PC-3 (cell line): Measurements from ENCODE around the gene TEAD1. TPM values are rescaled to one million over a fixed set of nuclear protein-coding genes. Genes with fewer than 3 reads are reported as not detected.

Experiments used
- ATAC-seq: fragments of 200-7000 bp; cut with Tn5 transposase; 2 replicates; pipeline ENCODE4 v1.9.1; 2020; ENCODE audit warnings: mild to moderate bottlenecking, moderate library complexity
- BruUV-seq: library from RNA; stranded (reverse); fragments of 400-500 nt; replicated peaks from 2 replicates; lab custom pipeline; 2021; lab: Mats Ljungman, UMichigan
- CTCF ChIA-PET: fragments of 300-600 bp; sonication (Branson Sonifier 250); formaldehyde crosslinking; loops from one replicate; lab custom pipeline; 2022; ENCODE audit warnings: antibody characterized with exemption; lab: Charles Lee
- POLR2A ChIA-PET: fragments of 300-600 bp; sonication (Branson Sonifier 250); formaldehyde crosslinking; loops from one replicate; lab custom pipeline; 2022; ENCODE audit warnings: antibody characterized with exemption; ENCODE audit not compliant: unreplicated experiment; lab: Charles Lee
- DNase-seq: peaks from one replicate; pipeline ENCODE4 v3.0.0-alpha.2; 2015
- H2AFZ ChIP-seq: fragments of 300-600 bp; sonication (generic); 2 replicates; pipeline ENCODE4 v1.6.0; 2016; ENCODE audit warnings: antibody characterized with exemption, low read length
- H3F3A ChIP-seq: fragments of 300-600 bp; sonication (generic); one replicate; pipeline ENCODE4 v1.6.0; 2017; ENCODE audit warnings: antibody characterized with exemption, low read length, control low read depth, mild to moderate bottlenecking; ENCODE audit not compliant: unreplicated experiment
- H3K27ac ChIP-seq: fragments of 300-600 bp; sonication (generic); 2 replicates; pipeline ENCODE4 v1.5.1; 2016; ENCODE audit warnings: mild to moderate bottlenecking, low read length
- H3K27me3 ChIP-seq: fragments of 300-600 bp; sonication (generic); 2 replicates; pipeline ENCODE4 v1.6.1; 2016; ENCODE audit warnings: low read length, mixed read lengths
- H3K36me3 ChIP-seq: fragments of 300-600 bp; sonication (generic); 2 replicates; pipeline ENCODE4 v1.6.1; 2016; ENCODE audit warnings: low read depth, mixed run types, low read length, mixed read lengths
- H3K4me1 ChIP-seq: fragments of 300-600 bp; sonication (generic); 2 replicates; pipeline ENCODE4 v1.5.1; 2016; ENCODE audit warnings: low read length; ENCODE audit not compliant: insufficient read depth
- H3K4me2 ChIP-seq: fragments of 300-600 bp; sonication (generic); 2 replicates; pipeline ENCODE4 v1.6.0; 2016; ENCODE audit warnings: low read length
- H3K4me3 ChIP-seq: fragments of 300-600 bp; sonication (generic); 2 replicates; pipeline ENCODE4 v1.5.1; 2016; ENCODE audit warnings: mild to moderate bottlenecking, low read length, mixed read lengths
- H3K79me2 ChIP-seq: fragments of 300-600 bp; sonication (generic); 2 replicates; pipeline ENCODE4 v1.6.1; 2017; ENCODE audit warnings: low read length, mixed read lengths
- H3K9ac ChIP-seq: fragments of 300-600 bp; sonication (generic); 2 replicates; pipeline ENCODE4 v1.6.0; 2016; ENCODE audit warnings: mild to moderate bottlenecking, low read length
- H3K9me2 ChIP-seq: fragments of 300-600 bp; sonication (generic); replicated peaks from 2 replicates; pipeline ENCODE4 v1.6.1; 2016; ENCODE audit warnings: mixed run types, low read length, mixed read lengths
- H3K9me3 ChIP-seq: fragments of 300-600 bp; sonication (generic); 2 replicates; pipeline ENCODE4 v1.6.1; 2016; ENCODE audit warnings: low read length, mixed read lengths
- H4K20me1 ChIP-seq: fragments of 300-600 bp; sonication (generic); 2 replicates; pipeline ENCODE4 v1.6.1; 2016; ENCODE audit warnings: low read length, mixed read lengths
- CTCF ChIP-seq: fragments of 300-600 bp; sonication (generic); conservative IDR thresholded peaks from 2 replicates; pipeline ENCODE4 v1.5.1; 2017; ENCODE audit warnings: antibody characterized with exemption, low read depth, mild to moderate bottlenecking, low read length
- EZH2 ChIP-seq: fragments of 300-600 bp; sonication (generic); IDR thresholded peaks from one replicate; pipeline ENCODE4 v1.6.1; 2017; ENCODE audit warnings: antibody characterized with exemption, mild to moderate bottlenecking, low read length; ENCODE audit not compliant: unreplicated experiment
- EZH2phosphoT487 ChIP-seq: fragments of 300-600 bp; sonication (generic); IDR thresholded peaks from 2 replicates; pipeline ENCODE4 v1.6.1; 2018; ENCODE audit warnings: mild to moderate bottlenecking, antibody characterized with exemption, low read length, borderline replicate concordance
- intact Hi-C: fragments of 100-400 bp; cut with micrococcal nuclease; formaldehyde crosslinking; loops from 2 replicates; pipeline ENCODE4 v1.9.0; 2023
- total RNA-seq: library from RNA; depleted of rRNA; stranded (reverse); fragments of >200 nt; gene quantifications from 2 replicates; pipeline ENCODE4 v1.2.3, GENCODE V29; 2014

The TEAD1 gene
- total RNA-seq, 1 experiment from 2014 or later = 70.2 TPM

DNA sequence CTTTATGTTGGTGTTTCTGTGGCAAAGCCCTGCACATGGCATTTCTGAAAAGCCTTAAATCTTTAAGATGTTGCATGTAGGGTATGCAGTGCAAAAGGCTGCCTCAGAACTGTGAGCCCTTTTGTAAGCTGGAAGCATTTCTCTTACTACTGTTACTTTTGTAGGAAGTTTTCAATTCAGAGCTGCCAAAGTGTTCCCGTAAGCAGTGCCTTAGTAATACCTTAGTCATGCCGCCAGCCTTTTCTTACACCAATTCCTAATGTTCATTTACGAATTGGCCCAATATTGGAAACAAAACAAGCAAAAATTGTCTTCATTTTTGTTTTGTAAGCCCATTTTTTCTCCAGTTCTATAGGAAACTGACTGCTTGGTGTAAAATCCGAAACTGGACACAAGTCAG is 267.4 kb downstream of the TEAD1 start:
- Histone ChIP-seq H3K36me3 (peaks cover 9% of the 10 kb centered on the region), H3K4me1 (peaks cover 5% of the 10 kb centered on the region; the same call in 1 of the 2 replicates), H3K27me3 (no peaks in the 10 kb centered on the region), H3K4me3 (no peak overlapping the region), H2AFZ (no peak overlapping the region), H3K9me2 (no peaks in the 10 kb centered on the region), H3K9me3 (no peaks in the 10 kb centered on the region), H3K27ac (no peak overlapping the region), H3K79me2 (no peaks in the 10 kb centered on the region), H3K4me2 (no peak overlapping the region), H3F3A (no peaks in the 10 kb centered on the region), H4K20me1 (no peaks in the 10 kb centered on the region), H3K9ac (no peak overlapping the region)
- ChIA-PET POLR2A (no interaction called here), CTCF (no interaction called here)
- no TSS peak for BruUV-seq
- DNase-seq (no peak), ATAC-seq (no peak)
- TF ChIP-seq CTCF (no peak), EZH2 (no peak), EZH2phosphoT487 (no peak)
- intact Hi-C loops = no loop called here

DNA sequence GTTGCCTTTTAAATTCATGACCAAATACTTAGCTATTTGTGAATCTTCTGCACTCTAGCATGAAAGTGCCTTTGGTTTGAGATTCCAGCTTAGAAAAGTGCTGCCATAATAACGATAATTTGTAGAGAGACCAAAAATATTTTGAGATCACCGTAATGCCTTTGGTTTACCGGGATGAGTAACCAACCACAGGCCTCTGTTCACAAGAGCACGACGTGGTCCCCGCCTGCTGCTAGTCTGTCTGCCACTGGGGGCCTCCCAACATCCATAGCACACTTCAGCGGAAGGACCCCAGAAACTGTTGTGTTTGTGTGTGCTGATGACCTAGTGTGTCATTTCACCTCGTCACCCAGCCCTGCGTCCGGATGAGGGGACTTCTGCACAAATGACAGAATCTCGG is 267.9 kb downstream of the TEAD1 start:
- Histone ChIP-seq H3K27ac (peak overlapping the region; percentile 42), H3K4me2 (no peak overlapping the region), H3K79me2 (no peaks in the 10 kb centered on the region), H4K20me1 (no peaks in the 10 kb centered on the region), H3K36me3 (peaks cover 9% of the 10 kb centered on the region), H3K27me3 (no peaks in the 10 kb centered on the region), H3K4me1 (peaks cover 5% of the 10 kb centered on the region; the same call in 1 of the 2 replicates), H3K9me3 (no peaks in the 10 kb centered on the region), H3K9me2 (no peaks in the 10 kb centered on the region), H3K4me3 (no peak overlapping the region), H3K9ac (no peak overlapping the region), H3F3A (no peaks in the 10 kb centered on the region), H2AFZ (no peak overlapping the region)
- ChIA-PET CTCF (no interaction called here), POLR2A (no interaction called here)
- TF ChIP-seq EZH2 = no peak
- no peak for TF ChIP-seq EZH2phosphoT487
- TF ChIP-seq CTCF = no peak
- ATAC-seq (no peak), DNase-seq (no peak)
- intact Hi-C loops = no loop called here
- BruUV-seq = no TSS peak

GRCh38 chr11:12943311-12943710 is 269.1 kb downstream of the TEAD1 start:
- H3K4me2 ChIP-seq = no peak overlapping the region
- intact Hi-C loops = no loop called here
- DNase-seq = peak; percentile 37
- H3K27ac ChIP-seq = peak overlapping the region; percentile 42
- ChIA-PET POLR2A (no interaction called here), CTCF (no interaction called here)
- H3K79me2 ChIP-seq = no peaks in the 10 kb centered on the region
- BruUV-seq = no TSS peak
- H4K20me1 ChIP-seq = no peaks in the 10 kb centered on the region
- H3K4me3 ChIP-seq = no peak overlapping the region
- H3K9ac ChIP-seq = no peak overlapping the region
- H3K36me3 ChIP-seq = peaks cover 6% of the 10 kb centered on the region
- H3K4me1 ChIP-seq = peaks cover 5% of the 10 kb centered on the region; the same call in 1 of the 2 replicates
- no peaks in the 10 kb centered on the region for H3K27me3 ChIP-seq
- no peaks in the 10 kb centered on the region for H3K9me3 ChIP-seq
- H3K9me2 ChIP-seq = no peaks in the 10 kb centered on the region
- TF ChIP-seq CTCF = no peak
- no peak for TF ChIP-seq EZH2
- no peak for TF ChIP-seq EZH2phosphoT487
- peak; percentile 92 for ATAC-seq
- no peak overlapping the region for H2AFZ ChIP-seq
- no peaks in the 10 kb centered on the region for H3F3A ChIP-seq
